Neural crest cell (in vitro differentiated cells): Measurements from ENCODE around the gene ABHD6. TPM values are rescaled to one million over a fixed set of nuclear protein-coding genes. Genes with fewer than 3 reads are reported as not detected.
A peak's percentile ranks its signal among the peaks of the same experiment; 100 is the strongest.
"Not testable (repeated sequence)": the region's sequence is repeated elsewhere in the genome, so short reads cannot be mapped to it uniquely, and the experiment has no call there.

Experiments used
- DNase-seq: peaks from one replicate; pipeline ENCODE4 v3.0.0; 2021; ENCODE audit warnings: low read depth, mixed read lengths, low spot score
- H3K27ac Mint-ChIP-seq: one replicate; pipeline ENCODE4 v1.8.0; 2021; ENCODE audit warnings: mild to moderate bottlenecking, mixed read lengths; ENCODE audit not compliant: unreplicated experiment
- H3K27me3 Mint-ChIP-seq: 2 replicates; pipeline ENCODE4 v1.8.0; 2021; ENCODE audit warnings: low read depth, mild to moderate bottlenecking, mixed read lengths
- H3K36me3 Mint-ChIP-seq: 2 replicates; pipeline ENCODE4 v1.8.0; 2021; ENCODE audit warnings: low read depth, mild to moderate bottlenecking, mixed read lengths
- H3K4me1 Mint-ChIP-seq: 2 replicates; pipeline ENCODE4 v1.8.0; 2021; ENCODE audit warnings: mixed read lengths
- H3K4me3 Mint-ChIP-seq: one replicate; pipeline ENCODE4 v1.8.0; 2021; ENCODE audit warnings: mild to moderate bottlenecking, mixed read lengths
- H3K9me3 Mint-ChIP-seq: 2 replicates; pipeline ENCODE4 v1.8.0; 2021; ENCODE audit warnings: mixed read lengths
- total RNA-seq: library from RNA; stranded (reverse); gene quantifications from 2 replicates; pipeline ENCODE4 v1.2.1, GENCODE V29; 2021
- TF ChIP-seq, protein P1 (sequence below): fragments of 200-600 bp; sonication (generic); conservative IDR thresholded peaks from 2 replicates; pipeline ENCODE4 v1.5.0; 2021; ENCODE audit warnings: antibody characterized with exemption, mild to moderate bottlenecking

ABHD6 gene
- total RNA-seq, 1 donor from 2014 or later = 5.5 TPM

- Mint-ChIP-seq H3K27ac (no peak overlapping the region), H3K4me3 (peak overlapping the region; percentile 90), H3K9me3 (no peaks in the 10 kb centered on the region), H3K27me3 (peaks cover 50% of the 10 kb centered on the region), H3K4me1 (peaks cover 7% of the 10 kb centered on the region), H3K36me3 (no peaks in the 10 kb centered on the region)
- DNase-seq = no peak
- TF ChIP-seq, protein P1, sequence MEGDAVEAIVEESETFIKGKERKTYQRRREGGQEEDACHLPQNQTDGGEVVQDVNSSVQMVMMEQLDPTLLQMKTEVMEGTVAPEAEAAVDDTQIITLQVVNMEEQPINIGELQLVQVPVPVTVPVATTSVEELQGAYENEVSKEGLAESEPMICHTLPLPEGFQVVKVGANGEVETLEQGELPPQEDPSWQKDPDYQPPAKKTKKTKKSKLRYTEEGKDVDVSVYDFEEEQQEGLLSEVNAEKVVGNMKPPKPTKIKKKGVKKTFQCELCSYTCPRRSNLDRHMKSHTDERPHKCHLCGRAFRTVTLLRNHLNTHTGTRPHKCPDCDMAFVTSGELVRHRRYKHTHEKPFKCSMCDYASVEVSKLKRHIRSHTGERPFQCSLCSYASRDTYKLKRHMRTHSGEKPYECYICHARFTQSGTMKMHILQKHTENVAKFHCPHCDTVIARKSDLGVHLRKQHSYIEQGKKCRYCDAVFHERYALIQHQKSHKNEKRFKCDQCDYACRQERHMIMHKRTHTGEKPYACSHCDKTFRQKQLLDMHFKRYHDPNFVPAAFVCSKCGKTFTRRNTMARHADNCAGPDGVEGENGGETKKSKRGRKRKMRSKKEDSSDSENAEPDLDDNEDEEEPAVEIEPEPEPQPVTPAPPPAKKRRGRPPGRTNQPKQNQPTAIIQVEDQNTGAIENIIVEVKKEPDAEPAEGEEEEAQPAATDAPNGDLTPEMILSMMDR = no peak
These were observed 1.2 kb downstream of the ABHD6 start for GRCh38 chr3:58238830-58239229.

DNA sequence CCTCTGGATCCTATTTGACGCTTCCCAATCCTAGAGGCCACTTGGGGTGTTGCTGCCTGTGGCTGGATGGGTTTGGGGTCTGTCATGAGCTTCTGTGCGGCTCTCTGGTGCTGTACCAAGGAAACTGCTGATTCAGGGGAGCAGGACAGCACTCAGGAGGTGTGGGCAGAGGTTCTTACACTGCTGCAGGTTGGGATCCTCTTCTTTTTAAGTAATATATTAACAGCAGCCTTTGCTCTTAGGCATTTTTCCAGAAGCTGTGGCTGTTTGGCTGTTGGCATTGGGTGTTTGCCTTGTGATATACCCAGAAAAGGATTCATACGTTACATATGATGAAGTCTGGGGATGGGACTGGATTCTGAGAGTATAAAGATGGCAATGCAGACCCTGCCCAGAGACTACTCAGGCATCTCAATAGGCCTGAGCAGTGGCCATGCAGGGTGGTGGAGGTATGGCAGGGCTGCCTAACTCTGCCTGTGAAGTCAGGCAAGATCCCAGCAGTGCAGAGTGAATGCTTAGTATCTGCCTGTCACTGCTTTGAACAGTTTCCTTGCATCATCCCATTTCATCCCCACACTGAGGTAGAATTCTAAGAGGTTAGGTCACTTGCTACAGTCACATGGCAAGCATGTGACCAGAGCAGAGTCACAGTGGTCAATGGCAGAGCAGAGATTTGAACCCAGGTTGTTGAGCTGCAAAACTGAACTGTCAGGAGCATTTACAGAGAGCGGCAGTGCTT, 3.9 kb downstream of the ABHD6 start:
- Mint-ChIP-seq H3K4me1 (peaks cover 7% of the 10 kb centered on the region), H3K27ac (no peak overlapping the region), H3K36me3 (no peaks in the 10 kb centered on the region), H3K4me3 (peak overlapping the region; percentile 63), H3K9me3 (no peaks in the 10 kb centered on the region), H3K27me3 (peaks cover 27% of the 10 kb centered on the region)
- DNase-seq = no peak
- TF ChIP-seq, protein P1 = no peak

GRCh38 chr3:58242340-58242739, 4.7 kb downstream of the ABHD6 start:
- TF ChIP-seq, protein P1 = no peak
- Mint-ChIP-seq H3K4me1 (peaks cover 7% of the 10 kb centered on the region), H3K27me3 (peaks cover 20% of the 10 kb centered on the region), H3K27ac (no peak overlapping the region), H3K4me3 (peak overlapping the region; percentile 8), H3K9me3 (no peaks in the 10 kb centered on the region), H3K36me3 (no peaks in the 10 kb centered on the region)
- no peak for DNase-seq

- DNase-seq, H3K9me3 Mint-ChIP-seq, H3K4me1 Mint-ChIP-seq, H3K36me3 Mint-ChIP-seq, H3K4me3 Mint-ChIP-seq, H3K27ac Mint-ChIP-seq: not testable (repeated sequence)
- peaks cover 20% of the 10 kb centered on the region for H3K27me3 Mint-ChIP-seq
These were observed 5.3 kb downstream of the ABHD6 start for GRCh38 chr3:58242860-58243259.

DNA sequence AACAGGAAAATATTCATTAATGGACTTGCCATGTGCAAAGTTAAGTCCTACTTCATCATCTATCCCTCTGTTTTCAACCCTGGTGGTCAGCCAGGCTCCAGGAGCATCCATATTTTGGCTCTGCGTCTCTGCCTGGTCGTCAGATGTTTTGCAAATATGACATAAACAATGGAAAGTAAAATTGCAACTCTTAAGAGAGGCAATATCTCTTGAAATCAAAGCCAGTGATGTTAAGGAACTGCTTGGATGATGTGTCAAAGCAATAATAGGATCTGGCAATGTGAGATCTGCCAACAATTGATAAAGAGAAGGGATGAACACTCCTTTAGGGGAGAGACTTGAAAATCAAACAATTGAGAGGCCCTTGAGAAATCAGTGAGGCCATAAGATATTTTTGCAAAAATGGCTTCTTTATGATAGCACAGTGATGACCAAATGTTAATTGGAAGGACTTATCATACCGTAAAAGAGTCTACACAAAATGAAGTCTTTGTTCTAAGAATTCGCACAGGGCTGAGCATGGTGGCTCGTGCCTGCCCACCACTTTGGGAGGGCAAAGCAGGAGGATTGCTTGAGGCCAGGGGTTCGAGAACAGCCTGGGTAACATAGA, 6.5 kb downstream of the ABHD6 start:
- TF ChIP-seq, protein P1 = no peak
- Mint-ChIP-seq H3K36me3 (no peaks in the 10 kb centered on the region), H3K9me3 (no peaks in the 10 kb centered on the region), H3K4me1 (no peaks in the 10 kb centered on the region), H3K4me3 (no peak overlapping the region), H3K27ac (no peak overlapping the region), H3K27me3 (peaks cover 10% of the 10 kb centered on the region)
- DNase-seq = no peak
